ENCODE data around the gene SP7.
A peak's percentile ranks its signal among the peaks of the same experiment; 100 is the strongest.
"Not testable (repeated sequence)": the region's sequence is repeated elsewhere in the genome, so short reads cannot be mapped to it uniquely, and the experiment has no call there.

SP7 gene

GRCh38 chr12:53365245-53365904, 29.2 kb upstream of the SP7 start:
- Mint-ChIP-seq H3K4me3 (no peak overlapping the region), H3K4me1 (peaks cover 12% of the 10 kb centered on the region)

GRCh38 chr12:53361638-53362037, 25.5 kb upstream of the SP7 start:
- not testable (repeated sequence) for H3K27me3 Mint-ChIP-seq (ENCODE audit: low read depth); H3K36me3 Mint-ChIP-seq (ENCODE audit: low read depth); H3K4me3 Mint-ChIP-seq; H3K27ac Mint-ChIP-seq; H3K9me3 Mint-ChIP-seq
- H3K4me1 Mint-ChIP-seq, result peaks cover 10% of the 10 kb centered on the region

More at GRCh38 chr12:53365245-53365904, 29.2 kb upstream of the SP7 start:
- Mint-ChIP-seq H3K9me3 (peaks cover 2% of the 10 kb centered on the region), H3K27ac (peak overlapping the region; percentile 91 to 94 (median 93)), H3K27me3 (ENCODE audit: low read depth) (no peaks in the 10 kb centered on the region), H3K36me3 (ENCODE audit: low read depth) (no peaks in the 10 kb centered on the region)
- TF ChIP-seq CTCF (IDR thresholded peaks at IDR 0.05; ENCODE audit: unreplicated experiment in 3 of 3), result no peak

- H3K36me3 Mint-ChIP-seq (ENCODE audit: low read depth), result no peaks in the 10 kb centered on the region
- H3K9me3 Mint-ChIP-seq, result peaks cover 2% of the 10 kb centered on the region
- H3K4me3 Mint-ChIP-seq, result no peak overlapping the region
- H3K4me1 Mint-ChIP-seq, result no peaks in the 10 kb centered on the region
- H3K27me3 Mint-ChIP-seq (ENCODE audit: low read depth), result no peaks in the 10 kb centered on the region
- H3K27ac Mint-ChIP-seq, result peak overlapping the region in 1 of 3 experiments; percentile 32
- no peak for TF ChIP-seq CTCF (IDR thresholded peaks at IDR 0.05; ENCODE audit: unreplicated experiment in 3 of 3)
These were observed 22.8 kb upstream of the SP7 start for GRCh38 chr12:53358836-53359419.

GRCh38 chr12:53355121-53355520, 19.0 kb upstream of the SP7 start:
- Mint-ChIP-seq H3K4me1 (peaks cover 7% of the 10 kb centered on the region), H3K4me3 (no peak overlapping the region), H3K27ac (peak overlapping the region; percentile 16 to 51 (median 30)), H3K27me3 (ENCODE audit: low read depth) (no peaks in the 10 kb centered on the region), H3K9me3 (no peaks in the 10 kb centered on the region), H3K36me3 (ENCODE audit: low read depth) (no peaks in the 10 kb centered on the region)
- no peak for TF ChIP-seq CTCF (IDR thresholded peaks at IDR 0.05; ENCODE audit: unreplicated experiment in 3 of 3)

DNA sequence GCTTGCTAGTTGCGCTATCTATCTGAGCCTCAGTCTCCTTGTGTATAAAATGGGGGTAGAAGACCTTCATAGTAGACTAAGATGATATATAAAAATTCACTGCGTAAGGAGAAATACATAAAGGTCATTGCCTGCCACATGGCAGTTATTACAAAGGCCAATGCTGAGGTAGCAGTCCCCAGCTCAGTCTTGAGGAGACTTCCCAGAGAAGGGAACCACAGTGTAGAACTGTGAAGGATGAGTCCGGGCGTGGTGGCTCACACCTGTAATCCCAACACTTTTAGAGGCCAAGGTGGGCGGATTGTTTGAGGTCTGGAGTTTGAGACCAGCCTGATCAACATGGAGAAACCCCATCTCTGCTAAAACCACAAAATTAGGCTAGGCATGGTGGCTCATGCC, 17.1 kb upstream of the SP7 start:
- Mint-ChIP-seq H3K27me3 (ENCODE audit: low read depth) (no peaks in the 10 kb centered on the region), H3K9me3 (no peaks in the 10 kb centered on the region), H3K27ac (no peak overlapping the region), H3K36me3 (ENCODE audit: low read depth) (no peaks in the 10 kb centered on the region), H3K4me3 (no peak overlapping the region), H3K4me1 (peaks cover 7% of the 10 kb centered on the region)
- TF ChIP-seq CTCF (IDR thresholded peaks at IDR 0.05; ENCODE audit: unreplicated experiment in 3 of 3), result no peak

DNA sequence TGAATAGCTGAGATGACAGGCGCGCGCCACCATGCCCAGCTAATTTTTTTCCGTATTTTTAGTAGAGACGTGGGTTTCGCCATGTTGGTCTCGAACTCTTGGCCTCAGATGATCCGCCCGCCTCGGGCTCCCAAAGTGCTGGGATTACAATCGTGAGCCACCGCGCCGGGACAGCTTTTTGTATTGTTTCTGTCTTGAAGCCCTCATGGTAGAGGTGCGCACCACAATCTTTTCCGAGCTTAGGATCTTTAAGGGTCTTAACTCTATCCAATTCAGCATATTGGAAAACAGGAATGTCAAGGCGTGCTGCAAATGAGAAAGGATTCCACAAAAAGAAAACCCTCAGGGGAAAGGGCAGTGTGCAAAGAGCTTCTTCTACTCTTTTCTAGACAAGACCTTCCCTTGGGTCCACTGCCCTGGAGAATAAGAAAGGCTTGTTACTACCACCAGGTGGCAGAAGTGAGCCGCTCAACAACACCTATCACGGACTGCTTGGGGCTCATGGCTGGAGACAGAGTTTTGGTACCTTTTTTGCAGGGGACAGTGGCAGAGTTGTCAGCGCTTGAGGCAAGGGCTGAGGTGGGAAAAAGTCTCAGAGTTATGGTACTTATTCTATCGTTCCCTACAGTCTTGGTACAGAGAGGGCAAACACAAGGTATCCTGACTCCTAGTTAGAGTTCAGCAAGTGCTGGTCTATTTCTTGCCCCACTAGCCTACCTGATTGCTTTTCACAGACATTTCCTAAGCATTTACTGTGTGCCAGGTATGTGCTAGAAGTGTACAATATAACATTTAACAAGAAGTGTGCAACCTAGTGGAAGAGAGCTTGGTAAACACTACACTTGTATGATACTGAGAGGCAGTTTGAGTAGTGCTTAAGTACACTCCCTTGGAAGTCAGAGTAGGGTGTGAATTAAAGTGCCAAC, 16.4 kb upstream of the SP7 start:
- H3K27me3 Mint-ChIP-seq (ENCODE audit: low read depth), result no peaks in the 10 kb centered on the region
- H3K4me3 Mint-ChIP-seq, result no peak overlapping the region
- peaks cover 7% of the 10 kb centered on the region for H3K4me1 Mint-ChIP-seq
- peak overlapping the region; percentile 35 to 74 (median 59) for H3K27ac Mint-ChIP-seq
- no peaks in the 10 kb centered on the region for H3K9me3 Mint-ChIP-seq
- no peaks in the 10 kb centered on the region for H3K36me3 Mint-ChIP-seq (ENCODE audit: low read depth)
- peak; percentile 80 to 87 (median 81) for TF ChIP-seq CTCF (IDR thresholded peaks at IDR 0.05; ENCODE audit: unreplicated experiment in 3 of 3)

Measured in nephron (organoid).